Tibial artery (tissue), 4 donors: ENCODE results near the gene RUNX2.
"Not testable (repeated sequence)": the region's sequence is repeated elsewhere in the genome, so short reads cannot be mapped to it uniquely, and the experiment has no call there.

Experiments used
- DNase-seq, 2 donors: peaks; one replicate each; pipeline ENCODE4 v3.0.0-alpha.2; 2019
- H3K27ac ChIP-seq, 2 donors: fragments of 200-600 bp; sonication (generic) in 1 of 2; 1 replicate in 1 of 2; 2 replicates in 1 of 2; pipeline ENCODE4 v1.5.1; 2018 to 2019; ENCODE audit warnings: mild to moderate bottlenecking in 1 of 2
- H3K27me3 ChIP-seq, 2 donors: fragments of 200-600 bp; sonication (generic) in 1 of 2; one replicate each; pipeline versions ENCODE4 v1.5.1 to v1.6.0; 2016 to 2019
- H3K36me3 ChIP-seq, 3 donors: fragments of 200-600 bp; sonication (generic) in 2 of 3; one replicate each; pipeline ENCODE4 v1.5.1; 2016 to 2019; ENCODE audit warnings: mild to moderate bottlenecking in 2 of 3
- H3K4me1 ChIP-seq, 4 donors: fragments of 200-600 bp; sonication (generic) in 2 of 4; 1 replicate in 3 of 4; 2 replicates in 1 of 4; pipeline ENCODE4 v1.5.1; 2016 to 2019
- H3K4me3 ChIP-seq, 2 donors: fragments of 200-600 bp; sonication (generic) in 1 of 2; 1 replicate in 1 of 2; 2 replicates in 1 of 2; pipeline ENCODE4 v1.5.1; 2018 to 2019; ENCODE audit warnings: mild to moderate bottlenecking in 2 of 2
- H3K9me3 ChIP-seq, 3 donors: fragments of 200-600 bp; sonication (generic) in 1 of 3; one replicate each; pipeline ENCODE4 v1.5.1; 2016 to 2019
- intact Hi-C: fragments of 100-400 bp; cut with DNase I; formaldehyde crosslinking; loops from one replicate; pipeline ENCODE4 v1.15.0; 2023; ENCODE audit warnings: low total_unique reads
- TF ChIP-seq, protein P1 (sequence below), 2 experiments: fragments of 200-600 bp in 1 of 2; fragments of 450-650 bp in 1 of 2; IDR thresholded peaks; one replicate each; pipeline ENCODE4 v1.5.1; 2017 to 2019; ENCODE audit warnings: antibody characterized with exemption in 2 of 2, mild to moderate bottlenecking in 1 of 2, moderate library complexity in 1 of 2

Gene RUNX2

DNA sequence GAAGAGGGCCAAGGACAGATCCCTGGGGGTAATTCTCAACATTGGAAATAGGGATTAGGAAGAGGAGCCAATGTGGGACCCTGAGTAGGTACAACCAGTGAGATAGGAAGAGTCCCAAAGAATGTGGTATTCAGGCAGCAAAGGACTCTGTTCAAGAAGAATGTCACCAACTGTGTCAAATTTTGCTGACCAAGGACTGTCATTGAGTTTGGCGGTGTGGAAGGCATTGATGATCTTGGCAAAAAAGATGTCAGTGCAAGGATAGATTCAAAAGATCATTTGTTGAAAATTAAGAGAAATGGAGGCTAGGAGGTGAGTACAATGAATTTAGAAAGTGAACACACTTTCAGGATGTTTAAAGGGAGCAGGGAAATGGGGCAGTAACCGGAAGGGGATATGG, 132.0 kb downstream of the RUNX2 start:
- Histone ChIP-seq H3K36me3 (no peaks in the 10 kb centered on the region), H3K4me1 (no peaks in the 10 kb centered on the region), H3K27ac (no peak overlapping the region), H3K4me3 (no peak overlapping the region), H3K9me3 (no peaks in the 10 kb centered on the region), H3K27me3 (no peaks in the 10 kb centered on the region)
- no peak for DNase-seq
- intact Hi-C loops = no loop called here
- TF ChIP-seq, protein P1, sequence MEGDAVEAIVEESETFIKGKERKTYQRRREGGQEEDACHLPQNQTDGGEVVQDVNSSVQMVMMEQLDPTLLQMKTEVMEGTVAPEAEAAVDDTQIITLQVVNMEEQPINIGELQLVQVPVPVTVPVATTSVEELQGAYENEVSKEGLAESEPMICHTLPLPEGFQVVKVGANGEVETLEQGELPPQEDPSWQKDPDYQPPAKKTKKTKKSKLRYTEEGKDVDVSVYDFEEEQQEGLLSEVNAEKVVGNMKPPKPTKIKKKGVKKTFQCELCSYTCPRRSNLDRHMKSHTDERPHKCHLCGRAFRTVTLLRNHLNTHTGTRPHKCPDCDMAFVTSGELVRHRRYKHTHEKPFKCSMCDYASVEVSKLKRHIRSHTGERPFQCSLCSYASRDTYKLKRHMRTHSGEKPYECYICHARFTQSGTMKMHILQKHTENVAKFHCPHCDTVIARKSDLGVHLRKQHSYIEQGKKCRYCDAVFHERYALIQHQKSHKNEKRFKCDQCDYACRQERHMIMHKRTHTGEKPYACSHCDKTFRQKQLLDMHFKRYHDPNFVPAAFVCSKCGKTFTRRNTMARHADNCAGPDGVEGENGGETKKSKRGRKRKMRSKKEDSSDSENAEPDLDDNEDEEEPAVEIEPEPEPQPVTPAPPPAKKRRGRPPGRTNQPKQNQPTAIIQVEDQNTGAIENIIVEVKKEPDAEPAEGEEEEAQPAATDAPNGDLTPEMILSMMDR (IDR thresholded peaks at IDR 0.05) = no peak

DNA sequence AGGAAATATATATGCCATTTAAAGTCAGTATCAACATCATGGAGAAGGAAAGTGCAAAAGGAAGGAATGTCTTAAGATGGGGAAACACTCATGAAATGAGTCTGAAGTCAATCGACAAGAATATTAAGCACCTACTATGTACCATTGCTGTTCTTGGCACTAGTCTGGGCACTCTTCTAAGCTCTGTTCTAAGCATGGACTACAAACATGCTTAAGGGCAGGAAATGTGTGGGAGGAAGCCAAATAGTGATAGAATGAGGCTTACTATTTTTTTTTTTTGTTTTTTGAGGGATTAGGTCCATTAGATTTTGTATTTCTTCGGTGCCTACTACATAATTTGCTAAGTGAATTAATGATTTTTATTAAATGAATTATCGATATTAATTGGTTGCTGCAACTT, 133.4 kb downstream of the RUNX2 start:
- no peaks in the 10 kb centered on the region for H3K4me1 ChIP-seq
- no peak overlapping the region for H3K4me3 ChIP-seq
- no peaks in the 10 kb centered on the region for H3K36me3 ChIP-seq
- TF ChIP-seq, protein P1 (IDR thresholded peaks at IDR 0.05) = no peak
- H3K9me3 ChIP-seq = no peaks in the 10 kb centered on the region
- intact Hi-C loops = no loop called here
- no peak for DNase-seq
- no peak overlapping the region for H3K27ac ChIP-seq
- no peaks in the 10 kb centered on the region for H3K27me3 ChIP-seq

DNA sequence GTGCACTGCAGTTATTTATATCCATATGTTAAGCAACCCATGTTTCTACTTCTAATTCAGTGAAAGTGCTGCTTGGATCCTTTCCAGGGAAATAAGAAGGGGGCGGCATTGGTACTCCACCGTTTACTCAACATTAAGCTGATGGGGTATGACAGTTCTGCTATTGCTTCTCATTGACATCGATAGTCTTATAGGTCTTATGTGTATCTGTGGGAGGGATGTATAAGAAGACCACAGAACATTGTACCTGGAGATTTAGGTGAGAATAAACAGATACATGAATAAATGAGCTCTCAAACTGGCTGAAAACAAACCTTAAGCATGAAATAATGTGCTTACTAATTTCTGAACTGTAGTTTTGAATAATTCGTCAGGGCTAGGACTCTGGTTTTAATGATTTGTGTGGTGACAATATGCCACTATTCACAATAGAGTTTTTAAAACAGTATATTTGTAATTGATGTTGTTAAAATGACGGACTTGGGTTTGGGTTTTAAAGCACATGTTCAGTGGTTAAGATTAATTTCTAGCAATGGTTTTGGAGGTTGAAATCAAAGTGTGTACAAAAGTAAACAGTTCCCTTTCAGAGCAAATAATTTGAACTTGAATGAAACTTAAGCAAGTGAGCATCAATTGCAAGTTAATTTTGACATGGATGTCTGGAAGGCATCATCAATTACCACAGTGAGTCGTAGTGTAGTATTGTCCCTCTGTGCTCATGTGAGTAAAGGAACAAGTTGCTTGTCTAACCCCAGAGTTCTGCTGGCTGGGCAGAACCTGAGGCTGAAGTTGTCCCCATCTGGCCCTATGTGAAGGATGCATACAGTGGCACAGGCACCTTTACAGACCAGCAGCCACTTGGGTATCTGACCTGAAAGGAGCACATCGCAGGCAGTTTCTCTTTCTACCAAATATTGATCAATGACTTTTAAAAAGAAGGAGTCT, 134.3 kb downstream of the RUNX2 start:
- no peak overlapping the region for H3K4me3 ChIP-seq
- no peak for DNase-seq
- H3K9me3 ChIP-seq = no peaks in the 10 kb centered on the region
- H3K4me1 ChIP-seq = no peaks in the 10 kb centered on the region
- no peak overlapping the region for H3K27ac ChIP-seq
- TF ChIP-seq, protein P1 (IDR thresholded peaks at IDR 0.05) = no peak
- no peaks in the 10 kb centered on the region for H3K36me3 ChIP-seq
- H3K27me3 ChIP-seq = no peaks in the 10 kb centered on the region
- intact Hi-C loops = no loop called here

DNA sequence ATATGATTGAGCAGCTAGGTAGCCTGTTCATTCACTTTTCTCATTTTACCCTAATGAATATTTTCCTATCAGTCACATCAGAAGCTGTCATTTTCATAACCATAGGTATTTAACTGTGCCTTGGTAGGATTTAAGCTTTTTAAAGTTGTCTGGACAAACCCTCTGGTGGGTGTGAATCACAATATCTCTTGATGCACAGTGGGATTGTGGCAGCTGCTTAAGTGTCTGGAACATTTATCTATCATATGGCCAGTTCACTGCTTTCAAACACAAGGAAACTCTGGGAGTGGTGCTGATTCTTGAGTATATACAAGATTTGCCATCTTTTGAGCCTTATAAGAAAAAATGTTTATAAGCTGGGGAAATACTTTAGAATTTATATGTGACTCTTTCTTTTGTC, 136.6 kb downstream of the RUNX2 start:
- Histone ChIP-seq H3K9me3 (no peaks in the 10 kb centered on the region), H3K4me1 (no peaks in the 10 kb centered on the region), H3K27ac (no peak overlapping the region), H3K4me3 (no peak overlapping the region), H3K27me3 (no peaks in the 10 kb centered on the region), H3K36me3 (no peaks in the 10 kb centered on the region)
- no peak for DNase-seq
- TF ChIP-seq, protein P1 (IDR thresholded peaks at IDR 0.05) = no peak
- intact Hi-C loops = no loop called here

DNA sequence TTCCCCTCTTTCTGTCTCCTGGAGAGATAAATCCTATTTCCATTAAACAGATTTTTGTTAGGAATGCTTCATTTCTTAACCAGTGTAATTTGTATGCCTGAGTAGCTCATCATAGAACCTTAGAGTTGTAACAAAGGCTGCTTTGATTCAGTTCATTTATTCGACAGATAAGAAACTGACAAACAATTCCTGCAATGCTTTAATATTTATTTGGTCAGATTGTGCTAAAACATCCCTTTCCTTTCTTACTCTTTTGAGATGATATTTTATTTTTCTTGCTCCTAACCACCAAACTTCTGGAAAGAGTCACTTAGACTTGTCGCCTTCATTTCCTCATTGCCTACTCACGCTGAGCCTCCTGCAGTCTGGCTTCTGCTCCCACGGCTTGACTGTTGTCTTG, 138.6 kb downstream of the RUNX2 start:
- no peak for DNase-seq
- H3K4me3 ChIP-seq = no peak overlapping the region
- H3K36me3 ChIP-seq = no peaks in the 10 kb centered on the region
- TF ChIP-seq, protein P1 (IDR thresholded peaks at IDR 0.05) = no peak
- no peaks in the 10 kb centered on the region for H3K27me3 ChIP-seq
- no peaks in the 10 kb centered on the region for H3K9me3 ChIP-seq
- H3K27ac ChIP-seq = no peak overlapping the region
- H3K4me1 ChIP-seq = no peaks in the 10 kb centered on the region
- intact Hi-C loops = no loop called here

DNA sequence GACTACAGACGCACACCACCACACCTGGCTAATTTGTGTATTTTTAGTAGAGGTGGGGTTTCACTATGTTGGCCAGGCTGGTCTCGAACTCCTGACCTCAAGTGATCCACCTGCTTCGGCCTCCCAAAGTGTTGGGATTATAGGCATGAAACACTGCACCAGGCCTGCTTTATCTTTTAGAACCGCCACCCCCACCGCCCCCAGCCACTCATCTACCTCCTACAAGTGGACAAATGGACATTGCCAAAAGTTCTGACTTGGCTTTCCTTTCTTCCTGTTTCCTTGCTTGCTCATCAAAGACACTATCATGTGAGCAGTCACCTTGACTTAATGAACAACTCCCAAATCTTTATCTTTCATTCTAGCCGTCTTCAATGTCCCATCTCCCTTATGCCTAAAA, 139.3 kb downstream of the RUNX2 start:
- H3K36me3 ChIP-seq, H3K4me1 ChIP-seq, H3K27ac ChIP-seq, DNase-seq, H3K27me3 ChIP-seq, intact Hi-C loops, H3K9me3 ChIP-seq, H3K4me3 ChIP-seq: not testable (repeated sequence)
